SU-DHL-6 (cell line): Measurements from ENCODE around the gene TAS2R60.

ENCODE experiments used
- EZH2phosphoT487 ChIP-seq: fragments of 200-600 bp; sonication (generic), shearing (Covaris generic); conservative IDR thresholded peaks from 2 replicates; pipeline ENCODE4 v1.6.1; 2018; ENCODE audit warnings: mild to moderate bottlenecking, antibody characterized with exemption, low read length, moderate library complexity, mixed read lengths
- TF ChIP-seq, protein P1 (sequence below): fragments of 200-600 bp; sonication (generic); IDR thresholded peaks from one replicate; pipeline ENCODE4 v1.5.1; 2017; ENCODE audit warnings: antibody characterized with exemption, mild to moderate bottlenecking, low read length, moderate library complexity; ENCODE audit not compliant: insufficient read depth, poor library complexity, severe bottlenecking

DNA sequence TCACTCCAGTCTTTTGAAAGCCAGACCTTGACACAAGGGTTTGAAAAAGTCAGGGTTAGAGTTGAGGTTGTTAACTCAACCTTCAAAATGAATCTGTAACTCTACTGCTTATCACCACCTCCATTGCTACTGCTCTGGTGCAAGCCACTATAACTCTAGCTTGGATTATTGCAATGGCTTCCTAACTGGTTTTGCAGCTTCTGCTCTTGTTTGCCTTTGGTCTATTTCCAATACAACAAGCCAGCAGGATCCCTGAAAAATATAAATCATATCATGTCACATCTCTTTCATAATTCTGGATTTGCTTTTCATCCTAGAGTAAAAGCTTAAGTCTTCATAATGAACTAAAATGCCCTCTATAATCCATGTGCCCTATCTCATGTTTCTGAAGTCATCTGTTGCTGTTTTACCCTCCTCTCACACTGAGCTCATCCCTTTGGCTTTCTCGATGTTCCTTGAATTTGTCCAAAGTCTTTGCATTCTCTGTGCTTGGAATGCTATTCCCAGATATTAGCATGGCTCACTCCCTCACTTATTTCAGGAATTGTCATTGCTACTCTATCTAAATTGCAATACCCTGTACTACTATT lies 10.9 kb downstream of the TAS2R60 start:
- TF ChIP-seq, protein P1, sequence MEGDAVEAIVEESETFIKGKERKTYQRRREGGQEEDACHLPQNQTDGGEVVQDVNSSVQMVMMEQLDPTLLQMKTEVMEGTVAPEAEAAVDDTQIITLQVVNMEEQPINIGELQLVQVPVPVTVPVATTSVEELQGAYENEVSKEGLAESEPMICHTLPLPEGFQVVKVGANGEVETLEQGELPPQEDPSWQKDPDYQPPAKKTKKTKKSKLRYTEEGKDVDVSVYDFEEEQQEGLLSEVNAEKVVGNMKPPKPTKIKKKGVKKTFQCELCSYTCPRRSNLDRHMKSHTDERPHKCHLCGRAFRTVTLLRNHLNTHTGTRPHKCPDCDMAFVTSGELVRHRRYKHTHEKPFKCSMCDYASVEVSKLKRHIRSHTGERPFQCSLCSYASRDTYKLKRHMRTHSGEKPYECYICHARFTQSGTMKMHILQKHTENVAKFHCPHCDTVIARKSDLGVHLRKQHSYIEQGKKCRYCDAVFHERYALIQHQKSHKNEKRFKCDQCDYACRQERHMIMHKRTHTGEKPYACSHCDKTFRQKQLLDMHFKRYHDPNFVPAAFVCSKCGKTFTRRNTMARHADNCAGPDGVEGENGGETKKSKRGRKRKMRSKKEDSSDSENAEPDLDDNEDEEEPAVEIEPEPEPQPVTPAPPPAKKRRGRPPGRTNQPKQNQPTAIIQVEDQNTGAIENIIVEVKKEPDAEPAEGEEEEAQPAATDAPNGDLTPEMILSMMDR: no peak
- no peak for TF ChIP-seq EZH2phosphoT487
